SK-N-SH treated with all-trans-retinoic acid at 6 μM for 48 hours (cell line): ENCODE measurements around the gene SRGAP1.

ENCODE experiments used
- ARNTL ChIP-seq: fragments of 450-650 bp; formaldehyde crosslinking; IDR thresholded peaks from 2 replicates; pipeline ENCODE4 v1.5.0; 2020; ENCODE audit warnings: low read depth, mild to moderate bottlenecking, moderate library complexity, borderline replicate concordance
- BACH2 ChIP-seq: fragments of 250-450 bp; sonication (Bioruptor Pico); IDR thresholded peaks from 2 replicates; pipeline ENCODE4 v1.9.0; 2021; ENCODE audit warnings: mild to moderate bottlenecking, borderline replicate concordance
- GLIS3 ChIP-seq: fragments of 250-450 bp; sonication (Bioruptor Pico); IDR thresholded peaks from 2 replicates; pipeline ENCODE4 v1.5.0; 2020; ENCODE audit warnings: mild to moderate bottlenecking, moderate library complexity
- ISL1 ChIP-seq: fragments of 250-450 bp; sonication (Bioruptor Pico); IDR thresholded peaks from 2 replicates; pipeline ENCODE4 v2.1.2; 2022; ENCODE audit warnings: mild to moderate bottlenecking, moderate library complexity
- POU6F1 ChIP-seq: fragments of 250-450 bp; sonication (Bioruptor Pico); IDR thresholded peaks from 2 replicates; pipeline ENCODE4 v1.8.0; 2021; ENCODE audit warnings: low read depth, mild to moderate bottlenecking, moderate library complexity, borderline replicate concordance
- PPARA ChIP-seq: fragments of 250-450 bp; sonication (Bioruptor Pico); IDR thresholded peaks from 2 replicates; pipeline ENCODE4 v1.5.0; 2020; ENCODE audit warnings: mild to moderate bottlenecking, borderline replicate concordance
- RARB ChIP-seq: fragments of 250-450 bp; sonication (Bioruptor Pico); IDR thresholded peaks from 2 replicates; pipeline ENCODE4 v1.8.0; 2021; ENCODE audit warnings: mild to moderate bottlenecking, moderate library complexity
- TCF4 ChIP-seq: fragments of 250-450 bp; sonication (Bioruptor Pico); IDR thresholded peaks from 2 replicates; pipeline ENCODE4 v1.8.0; 2021; ENCODE audit warnings: mild to moderate bottlenecking, moderate library complexity, borderline replicate concordance
- TOX ChIP-seq: fragments of 250-450 bp; sonication (Bioruptor Pico); IDR thresholded peaks from 2 replicates; pipeline ENCODE4 v1.8.0; 2021; ENCODE audit warnings: mild to moderate bottlenecking, moderate library complexity, borderline replicate concordance
- ZFP3 ChIP-seq: fragments of 250-450 bp; sonication (Bioruptor Pico); IDR thresholded peaks from 2 replicates; pipeline ENCODE4 v1.5.0; 2020; ENCODE audit warnings: mild to moderate bottlenecking, moderate library complexity
- ZFP30 ChIP-seq: fragments of 450-650 bp; formaldehyde crosslinking; IDR thresholded peaks from 2 replicates; pipeline ENCODE4 v1.5.0; 2022; ENCODE audit warnings: mild to moderate bottlenecking, moderate library complexity
- ZNF70 ChIP-seq: fragments of 450-650 bp; formaldehyde crosslinking; IDR thresholded peaks from 2 replicates; pipeline ENCODE4 v1.5.0; 2020; ENCODE audit warnings: mild to moderate bottlenecking, moderate library complexity
- TF ChIP-seq, protein P1 (sequence below): fragments of 250-450 bp; sonication (Bioruptor Pico); IDR thresholded peaks from 2 replicates; pipeline ENCODE4 v1.8.0; 2020; ENCODE audit warnings: mild to moderate bottlenecking, moderate library complexity, borderline replicate concordance

DNA sequence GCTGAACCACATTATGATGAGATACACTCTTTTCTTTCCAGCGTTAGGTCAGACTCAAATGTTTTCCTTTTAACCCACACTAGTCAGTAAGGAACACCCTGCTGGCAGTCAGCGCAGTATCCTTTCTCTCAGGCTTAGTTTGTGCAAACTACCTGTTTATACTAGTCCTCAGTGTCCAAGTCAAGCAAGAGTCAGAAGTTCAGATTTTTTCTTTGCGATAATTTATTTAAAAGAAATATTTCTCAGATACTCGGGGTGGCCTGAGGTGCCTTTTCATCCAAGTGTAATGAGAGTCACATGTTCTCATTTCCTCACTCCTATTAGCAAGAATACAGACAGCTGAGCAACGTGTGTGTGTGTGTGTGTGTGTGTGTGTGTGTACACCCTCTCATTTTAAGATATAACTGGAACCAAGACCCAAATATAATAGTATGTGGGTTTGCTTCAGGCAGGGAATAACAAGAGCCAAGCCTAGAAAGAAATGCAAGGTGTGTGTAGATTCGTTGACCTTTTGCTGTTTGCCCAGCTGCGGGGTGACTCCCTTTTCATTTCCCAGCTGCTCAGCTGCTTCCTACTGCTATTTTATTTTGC, 194.9 kb downstream of the SRGAP1 start:
- TF ChIP-seq BACH2 (no peak), ISL1 (CRISPR knock-in tag) (no peak), ZFP30 (CRISPR knock-in tag) (no peak), RARB (CRISPR knock-in tag) (no peak), ZFP3 (CRISPR knock-in tag) (no peak), PPARA (CRISPR knock-in tag) (no peak), POU6F1 (CRISPR knock-in tag) (no peak), GLIS3 (CRISPR knock-in tag) (no peak), ZNF70 (CRISPR knock-in tag) (no peak), TCF4 (CRISPR knock-in tag) (no peak), ARNTL (CRISPR knock-in tag) (no peak), TOX (CRISPR knock-in tag) (no peak)
- TF ChIP-seq, protein P1, sequence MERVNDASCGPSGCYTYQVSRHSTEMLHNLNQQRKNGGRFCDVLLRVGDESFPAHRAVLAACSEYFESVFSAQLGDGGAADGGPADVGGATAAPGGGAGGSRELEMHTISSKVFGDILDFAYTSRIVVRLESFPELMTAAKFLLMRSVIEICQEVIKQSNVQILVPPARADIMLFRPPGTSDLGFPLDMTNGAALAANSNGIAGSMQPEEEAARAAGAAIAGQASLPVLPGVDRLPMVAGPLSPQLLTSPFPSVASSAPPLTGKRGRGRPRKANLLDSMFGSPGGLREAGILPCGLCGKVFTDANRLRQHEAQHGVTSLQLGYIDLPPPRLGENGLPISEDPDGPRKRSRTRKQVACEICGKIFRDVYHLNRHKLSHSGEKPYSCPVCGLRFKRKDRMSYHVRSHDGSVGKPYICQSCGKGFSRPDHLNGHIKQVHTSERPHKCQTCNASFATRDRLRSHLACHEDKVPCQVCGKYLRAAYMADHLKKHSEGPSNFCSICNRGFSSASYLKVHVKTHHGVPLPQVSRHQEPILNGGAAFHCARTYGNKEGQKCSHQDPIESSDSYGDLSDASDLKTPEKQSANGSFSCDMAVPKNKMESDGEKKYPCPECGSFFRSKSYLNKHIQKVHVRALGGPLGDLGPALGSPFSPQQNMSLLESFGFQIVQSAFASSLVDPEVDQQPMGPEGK = no peak
